GM23338 (cell line): ENCODE measurements around the gene SEPHS1. TPM values are rescaled to one million over a fixed set of nuclear protein-coding genes. Genes with fewer than 3 reads are reported as not detected.

Experiments used
- ATAC-seq: fragments of 200-7000 bp; cut with Tn5 transposase; 3 replicates; pipeline ENCODE4 v1.9.1; 2020
- DNase-seq: peaks from one replicate; pipeline ENCODE4 v3.0.0-alpha.2; 2015; ENCODE audit warnings: low spot score
- H2AFZ ChIP-seq: fragments of 200-600 bp; sonication (generic); 2 replicates; pipeline ENCODE4 v1.8.0; 2016; ENCODE audit warnings: antibody characterized with exemption, mild to moderate bottlenecking, moderate library complexity
- H3F3A ChIP-seq: fragments of 200-600 bp; sonication (generic); replicated peaks from 2 replicates; pipeline ENCODE4 v1.8.0; 2017; ENCODE audit warnings: antibody characterized with exemption, mixed run types, low read depth
- H3K27ac ChIP-seq: fragments of 200-600 bp; sonication (generic); 2 replicates; pipeline ENCODE4 v1.6.1; 2016; ENCODE audit warnings: low read depth
- H3K27me3 ChIP-seq: fragments of 200-600 bp; sonication (generic); 2 replicates; pipeline ENCODE4 v1.8.0; 2016; ENCODE audit warnings: mild to moderate bottlenecking, mixed run types, moderate library complexity; ENCODE audit not compliant: insufficient read depth
- H3K36me3 ChIP-seq: fragments of 200-600 bp; sonication (generic); 2 replicates; pipeline ENCODE4 v1.8.0; 2016; ENCODE audit warnings: mild to moderate bottlenecking; ENCODE audit not compliant: insufficient read depth
- H3K4me1 ChIP-seq: fragments of 200-600 bp; sonication (generic); 2 replicates; pipeline ENCODE4 v1.8.0; 2016; ENCODE audit warnings: mild to moderate bottlenecking, moderate library complexity; ENCODE audit not compliant: insufficient read depth
- H3K4me2 ChIP-seq: fragments of 200-600 bp; sonication (generic); 2 replicates; pipeline ENCODE4 v1.7.1; 2017; ENCODE audit warnings: mixed run types
- H3K4me3 ChIP-seq: fragments of 200-600 bp; sonication (generic); 2 replicates; pipeline ENCODE4 v1.6.1; 2016; ENCODE audit warnings: mixed run types
- H3K79me2 ChIP-seq: fragments of 200-600 bp; sonication (generic); replicated peaks from 2 replicates; pipeline ENCODE4 v1.8.0; 2017; ENCODE audit warnings: mild to moderate bottlenecking; ENCODE audit not compliant: insufficient read depth
- H3K9me2 ChIP-seq: fragments of 200-600 bp; sonication (generic); 2 replicates; pipeline ENCODE4 v1.8.0; 2017; ENCODE audit not compliant: insufficient read depth
- H4K20me1 ChIP-seq: fragments of 200-600 bp; sonication (generic); replicated peaks from 2 replicates; pipeline ENCODE4 v1.8.0; 2017; ENCODE audit warnings: mild to moderate bottlenecking; ENCODE audit not compliant: insufficient read depth
- H3K27ac Mint-ChIP-seq: 2 replicates; pipeline ENCODE4 v1.8.0; 2020; ENCODE audit warnings: inconsistent platforms, mild to moderate bottlenecking, moderate library complexity, mixed read lengths
- H3K27me3 Mint-ChIP-seq: 3 replicates; pipeline ENCODE4 v1.8.0; 2022; ENCODE audit warnings: low read depth, mild to moderate bottlenecking, moderate library complexity, mixed read lengths, inconsistent platforms; ENCODE audit not compliant: insufficient read depth, poor library complexity
- H3K36me3 Mint-ChIP-seq: 3 replicates; pipeline ENCODE4 v1.8.0; 2021; ENCODE audit warnings: low read depth, mild to moderate bottlenecking, inconsistent platforms, moderate library complexity, mixed read lengths
- H3K4me1 Mint-ChIP-seq: 3 replicates; pipeline ENCODE4 v1.8.0; 2020; ENCODE audit warnings: mild to moderate bottlenecking, inconsistent platforms, mixed read lengths
- H3K4me3 Mint-ChIP-seq: 3 replicates; pipeline ENCODE4 v1.8.0; 2021; ENCODE audit warnings: moderate library complexity, mild to moderate bottlenecking, inconsistent platforms, mixed read lengths
- H3K9me3 Mint-ChIP-seq: 3 replicates; pipeline ENCODE4 v1.8.0; 2020; ENCODE audit warnings: moderate library complexity, mild to moderate bottlenecking, inconsistent platforms, mixed read lengths
- CREB1 ChIP-seq: fragments of 250-450 bp; sonication (Bioruptor Pico); IDR thresholded peaks from 2 replicates; pipeline ENCODE4 v1.5.0; 2020; ENCODE audit warnings: low read depth, mild to moderate bottlenecking, moderate library complexity
- EZH2 ChIP-seq: fragments of 200-600 bp; sonication (generic); IDR thresholded peaks from one replicate; pipeline ENCODE4 v1.8.0; 2017; ENCODE audit warnings: antibody characterized with exemption, mild to moderate bottlenecking, low read depth; ENCODE audit not compliant: unreplicated experiment
- EZH2phosphoT487 ChIP-seq: fragments of 200-600 bp; sonication (generic); IDR thresholded peaks from one replicate; pipeline ENCODE4 v1.8.1; 2018; ENCODE audit warnings: antibody characterized with exemption; ENCODE audit not compliant: unreplicated experiment
- JUNB ChIP-seq: IDR thresholded peaks from one replicate; pipeline ENCODE4 v1.6.1; 2016; ENCODE audit warnings: antibody characterized with exemption; ENCODE audit not compliant: unreplicated experiment
- NANOG ChIP-seq: IDR thresholded peaks from 2 replicates; pipeline ENCODE4 v1.6.1; 2016; ENCODE audit warnings: antibody characterized with exemption, borderline replicate concordance
- POLR2AphosphoS5 ChIP-seq: IDR thresholded peaks from 2 replicates; pipeline ENCODE4 v1.6.1; 2016; ENCODE audit warnings: antibody characterized with exemption, low read depth
- STAT1 ChIP-seq: IDR thresholded peaks from one replicate; pipeline ENCODE4 v1.6.1; 2016; ENCODE audit warnings: antibody characterized with exemption; ENCODE audit not compliant: unreplicated experiment
- ZNF114 ChIP-seq: fragments of 250-450 bp; sonication (Bioruptor Pico); IDR thresholded peaks from 2 replicates; pipeline ENCODE4 v1.5.0; 2020; ENCODE audit warnings: mild to moderate bottlenecking, moderate library complexity
- ZNF331 ChIP-seq: fragments of 250-450 bp; sonication (Bioruptor Pico); IDR thresholded peaks from 2 replicates; pipeline ENCODE4 v1.5.0; 2020; ENCODE audit warnings: low read depth, mild to moderate bottlenecking, moderate library complexity
- polyA plus RNA-seq: library from polyadenylated mRNA; unstranded; fragments of >200 nt; fragmentation: Nextera tagmentation; extraction: Ambion mirVana; gene quantifications from 2 replicates; pipeline ENCODE4 v1.2.1, GENCODE V29; 2016
- total RNA-seq: library from RNA; depleted of rRNA; stranded (reverse); fragments of >200 nt; shearing (Covaris generic); gene quantifications from 2 replicates; pipeline ENCODE4 v1.2.3, GENCODE V29; 2014
- TF ChIP-seq, protein P1 (sequence below), 2 experiments: fragments of 200-600 bp in 1 of 2; sonication (generic) in 1 of 2; conservative IDR thresholded peaks; 2 replicates each; pipeline versions ENCODE4 v1.5.1 to v1.6.1; 2016 to 2017; ENCODE audit warnings: antibody characterized with exemption in 2 of 2, low read depth in 2 of 2, mild to moderate bottlenecking in 2 of 2, moderate library complexity in 1 of 2
- TF ChIP-seq, protein P2 (sequence below): IDR thresholded peaks from 2 replicates; pipeline ENCODE4 v1.6.1; 2016; ENCODE audit warnings: antibody characterized with exemption
- TF ChIP-seq, protein P3 (sequence below): fragments of 250-450 bp; sonication (Bioruptor Pico); IDR thresholded peaks from 2 replicates; pipeline ENCODE4 v1.5.0; 2020; ENCODE audit warnings: mild to moderate bottlenecking, moderate library complexity
- TF ChIP-seq, protein P4 (sequence below): IDR thresholded peaks from one replicate; pipeline ENCODE4 v1.6.1; 2018; ENCODE audit warnings: antibody characterized with exemption; ENCODE audit not compliant: unreplicated experiment

Gene SEPHS1
- total and polyA plus RNA-seq, 2 experiments from 2014 or later = 260 to 609 TPM

DNA sequence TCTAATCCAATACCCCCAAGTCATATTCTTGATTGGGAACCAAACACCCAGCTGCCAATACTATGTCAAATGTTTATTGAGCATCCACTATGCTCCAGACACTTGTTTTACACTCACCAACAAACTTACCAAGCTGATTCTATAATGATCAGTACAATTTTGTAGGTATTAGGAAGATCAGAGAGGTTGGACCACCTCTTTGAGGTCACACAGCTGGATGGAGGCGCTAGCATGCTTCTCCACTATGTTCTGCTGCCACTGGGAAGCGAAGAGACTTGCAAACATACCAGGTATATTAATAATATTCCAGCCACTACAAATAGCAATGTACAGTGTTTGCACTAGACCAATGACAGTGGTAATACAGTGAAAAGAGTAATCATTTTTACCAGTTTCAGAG, 25.6 kb upstream of the SEPHS1 start:
- Histone ChIP-seq H3K4me3 (no peak overlapping the region), H2AFZ (no peak overlapping the region), H3K79me2 (no peaks in the 10 kb centered on the region), H3K4me1 (no peaks in the 10 kb centered on the region), H3K27ac (no peak overlapping the region), H3K4me2 (no peak overlapping the region), H4K20me1 (no peaks in the 10 kb centered on the region), H3K27me3 (no peaks in the 10 kb centered on the region), H3K9me2 (no peaks in the 10 kb centered on the region), H3K36me3 (no peaks in the 10 kb centered on the region), H3F3A (0 out of 2 replicates have a peak, but pooled peaks cover 4% of the 10 kb centered on the region)
- DNase-seq = no peak
- H3K9me3 Mint-ChIP-seq = no peaks in the 10 kb centered on the region
- H3K4me3 Mint-ChIP-seq = no peak overlapping the region
- TF ChIP-seq NANOG (no peak), CREB1 (CRISPR knock-in tag) (no peak), EZH2 (no peak), JUNB (no peak), POLR2AphosphoS5 (no peak), ZNF114 (CRISPR knock-in tag) (no peak), EZH2phosphoT487 (no peak), ZNF331 (CRISPR knock-in tag) (no peak), STAT1 (no peak)
- TF ChIP-seq, protein P1, sequence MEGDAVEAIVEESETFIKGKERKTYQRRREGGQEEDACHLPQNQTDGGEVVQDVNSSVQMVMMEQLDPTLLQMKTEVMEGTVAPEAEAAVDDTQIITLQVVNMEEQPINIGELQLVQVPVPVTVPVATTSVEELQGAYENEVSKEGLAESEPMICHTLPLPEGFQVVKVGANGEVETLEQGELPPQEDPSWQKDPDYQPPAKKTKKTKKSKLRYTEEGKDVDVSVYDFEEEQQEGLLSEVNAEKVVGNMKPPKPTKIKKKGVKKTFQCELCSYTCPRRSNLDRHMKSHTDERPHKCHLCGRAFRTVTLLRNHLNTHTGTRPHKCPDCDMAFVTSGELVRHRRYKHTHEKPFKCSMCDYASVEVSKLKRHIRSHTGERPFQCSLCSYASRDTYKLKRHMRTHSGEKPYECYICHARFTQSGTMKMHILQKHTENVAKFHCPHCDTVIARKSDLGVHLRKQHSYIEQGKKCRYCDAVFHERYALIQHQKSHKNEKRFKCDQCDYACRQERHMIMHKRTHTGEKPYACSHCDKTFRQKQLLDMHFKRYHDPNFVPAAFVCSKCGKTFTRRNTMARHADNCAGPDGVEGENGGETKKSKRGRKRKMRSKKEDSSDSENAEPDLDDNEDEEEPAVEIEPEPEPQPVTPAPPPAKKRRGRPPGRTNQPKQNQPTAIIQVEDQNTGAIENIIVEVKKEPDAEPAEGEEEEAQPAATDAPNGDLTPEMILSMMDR (conservative IDR thresholded peaks at IDR 0.05; ENCODE audit: low read depth in 2 of 2) = no peak
- TF ChIP-seq, protein P2, sequence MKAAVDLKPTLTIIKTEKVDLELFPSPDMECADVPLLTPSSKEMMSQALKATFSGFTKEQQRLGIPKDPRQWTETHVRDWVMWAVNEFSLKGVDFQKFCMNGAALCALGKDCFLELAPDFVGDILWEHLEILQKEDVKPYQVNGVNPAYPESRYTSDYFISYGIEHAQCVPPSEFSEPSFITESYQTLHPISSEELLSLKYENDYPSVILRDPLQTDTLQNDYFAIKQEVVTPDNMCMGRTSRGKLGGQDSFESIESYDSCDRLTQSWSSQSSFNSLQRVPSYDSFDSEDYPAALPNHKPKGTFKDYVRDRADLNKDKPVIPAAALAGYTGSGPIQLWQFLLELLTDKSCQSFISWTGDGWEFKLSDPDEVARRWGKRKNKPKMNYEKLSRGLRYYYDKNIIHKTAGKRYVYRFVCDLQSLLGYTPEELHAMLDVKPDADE = no peak
- TF ChIP-seq, protein P3, sequence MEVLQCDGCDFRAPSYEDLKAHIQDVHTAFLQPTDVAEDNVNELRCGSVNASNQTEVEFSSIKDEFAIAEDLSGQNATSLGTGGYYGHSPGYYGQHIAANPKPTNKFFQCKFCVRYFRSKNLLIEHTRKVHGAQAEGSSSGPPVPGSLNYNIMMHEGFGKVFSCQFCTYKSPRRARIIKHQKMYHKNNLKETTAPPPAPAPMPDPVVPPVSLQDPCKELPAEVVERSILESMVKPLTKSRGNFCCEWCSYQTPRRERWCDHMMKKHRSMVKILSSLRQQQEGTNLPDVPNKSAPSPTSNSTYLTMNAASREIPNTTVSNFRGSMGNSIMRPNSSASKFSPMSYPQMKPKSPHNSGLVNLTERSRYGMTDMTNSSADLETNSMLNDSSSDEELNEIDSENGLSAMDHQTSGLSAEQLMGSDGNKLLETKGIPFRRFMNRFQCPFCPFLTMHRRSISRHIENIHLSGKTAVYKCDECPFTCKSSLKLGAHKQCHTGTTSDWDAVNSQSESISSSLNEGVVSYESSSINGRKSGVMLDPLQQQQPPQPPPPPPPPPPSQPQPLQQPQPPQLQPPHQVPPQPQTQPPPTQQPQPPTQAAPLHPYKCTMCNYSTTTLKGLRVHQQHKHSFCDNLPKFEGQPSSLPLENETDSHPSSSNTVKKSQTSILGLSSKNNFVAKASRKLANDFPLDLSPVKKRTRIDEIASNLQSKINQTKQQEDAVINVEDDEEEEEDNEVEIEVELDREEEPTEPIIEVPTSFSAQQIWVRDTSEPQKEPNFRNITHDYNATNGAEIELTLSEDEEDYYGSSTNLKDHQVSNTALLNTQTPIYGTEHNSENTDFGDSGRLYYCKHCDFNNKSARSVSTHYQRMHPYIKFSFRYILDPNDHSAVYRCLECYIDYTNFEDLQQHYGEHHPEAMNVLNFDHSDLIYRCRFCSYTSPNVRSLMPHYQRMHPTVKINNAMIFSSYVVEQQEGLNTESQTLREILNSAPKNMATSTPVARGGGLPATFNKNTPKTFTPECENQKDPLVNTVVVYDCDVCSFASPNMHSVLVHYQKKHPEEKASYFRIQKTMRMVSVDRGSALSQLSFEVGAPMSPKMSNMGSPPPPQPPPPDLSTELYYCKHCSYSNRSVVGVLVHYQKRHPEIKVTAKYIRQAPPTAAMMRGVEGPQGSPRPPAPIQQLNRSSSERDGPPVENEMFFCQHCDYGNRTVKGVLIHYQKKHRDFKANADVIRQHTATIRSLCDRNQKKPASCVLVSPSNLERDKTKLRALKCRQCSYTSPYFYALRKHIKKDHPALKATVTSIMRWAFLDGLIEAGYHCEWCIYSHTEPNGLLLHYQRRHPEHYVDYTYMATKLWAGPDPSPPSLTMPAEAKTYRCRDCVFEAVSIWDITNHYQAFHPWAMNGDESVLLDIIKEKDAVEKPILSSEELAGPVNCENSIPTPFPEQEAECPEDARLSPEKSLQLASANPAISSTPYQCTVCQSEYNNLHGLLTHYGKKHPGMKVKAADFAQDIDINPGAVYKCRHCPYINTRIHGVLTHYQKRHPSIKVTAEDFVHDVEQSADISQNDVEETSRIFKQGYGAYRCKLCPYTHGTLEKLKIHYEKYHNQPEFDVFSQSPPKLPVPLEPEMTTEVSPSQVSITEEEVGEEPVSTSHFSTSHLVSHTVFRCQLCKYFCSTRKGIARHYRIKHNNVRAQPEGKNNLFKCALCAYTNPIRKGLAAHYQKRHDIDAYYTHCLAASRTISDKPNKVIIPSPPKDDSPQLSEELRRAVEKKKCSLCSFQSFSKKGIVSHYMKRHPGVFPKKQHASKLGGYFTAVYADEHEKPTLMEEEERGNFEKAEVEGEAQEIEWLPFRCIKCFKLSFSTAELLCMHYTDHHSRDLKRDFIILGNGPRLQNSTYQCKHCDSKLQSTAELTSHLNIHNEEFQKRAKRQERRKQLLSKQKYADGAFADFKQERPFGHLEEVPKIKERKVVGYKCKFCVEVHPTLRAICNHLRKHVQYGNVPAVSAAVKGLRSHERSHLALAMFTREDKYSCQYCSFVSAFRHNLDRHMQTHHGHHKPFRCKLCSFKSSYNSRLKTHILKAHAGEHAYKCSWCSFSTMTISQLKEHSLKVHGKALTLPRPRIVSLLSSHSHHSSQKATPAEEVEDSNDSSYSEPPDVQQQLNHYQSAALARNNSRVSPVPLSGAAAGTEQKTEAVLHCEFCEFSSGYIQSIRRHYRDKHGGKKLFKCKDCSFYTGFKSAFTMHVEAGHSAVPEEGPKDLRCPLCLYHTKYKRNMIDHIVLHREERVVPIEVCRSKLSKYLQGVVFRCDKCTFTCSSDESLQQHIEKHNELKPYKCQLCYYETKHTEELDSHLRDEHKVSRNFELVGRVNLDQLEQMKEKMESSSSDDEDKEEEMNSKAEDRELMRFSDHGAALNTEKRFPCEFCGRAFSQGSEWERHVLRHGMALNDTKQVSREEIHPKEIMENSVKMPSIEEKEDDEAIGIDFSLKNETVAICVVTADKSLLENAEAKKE (CRISPR knock-in tag) = no peak
- TF ChIP-seq, protein P4, sequence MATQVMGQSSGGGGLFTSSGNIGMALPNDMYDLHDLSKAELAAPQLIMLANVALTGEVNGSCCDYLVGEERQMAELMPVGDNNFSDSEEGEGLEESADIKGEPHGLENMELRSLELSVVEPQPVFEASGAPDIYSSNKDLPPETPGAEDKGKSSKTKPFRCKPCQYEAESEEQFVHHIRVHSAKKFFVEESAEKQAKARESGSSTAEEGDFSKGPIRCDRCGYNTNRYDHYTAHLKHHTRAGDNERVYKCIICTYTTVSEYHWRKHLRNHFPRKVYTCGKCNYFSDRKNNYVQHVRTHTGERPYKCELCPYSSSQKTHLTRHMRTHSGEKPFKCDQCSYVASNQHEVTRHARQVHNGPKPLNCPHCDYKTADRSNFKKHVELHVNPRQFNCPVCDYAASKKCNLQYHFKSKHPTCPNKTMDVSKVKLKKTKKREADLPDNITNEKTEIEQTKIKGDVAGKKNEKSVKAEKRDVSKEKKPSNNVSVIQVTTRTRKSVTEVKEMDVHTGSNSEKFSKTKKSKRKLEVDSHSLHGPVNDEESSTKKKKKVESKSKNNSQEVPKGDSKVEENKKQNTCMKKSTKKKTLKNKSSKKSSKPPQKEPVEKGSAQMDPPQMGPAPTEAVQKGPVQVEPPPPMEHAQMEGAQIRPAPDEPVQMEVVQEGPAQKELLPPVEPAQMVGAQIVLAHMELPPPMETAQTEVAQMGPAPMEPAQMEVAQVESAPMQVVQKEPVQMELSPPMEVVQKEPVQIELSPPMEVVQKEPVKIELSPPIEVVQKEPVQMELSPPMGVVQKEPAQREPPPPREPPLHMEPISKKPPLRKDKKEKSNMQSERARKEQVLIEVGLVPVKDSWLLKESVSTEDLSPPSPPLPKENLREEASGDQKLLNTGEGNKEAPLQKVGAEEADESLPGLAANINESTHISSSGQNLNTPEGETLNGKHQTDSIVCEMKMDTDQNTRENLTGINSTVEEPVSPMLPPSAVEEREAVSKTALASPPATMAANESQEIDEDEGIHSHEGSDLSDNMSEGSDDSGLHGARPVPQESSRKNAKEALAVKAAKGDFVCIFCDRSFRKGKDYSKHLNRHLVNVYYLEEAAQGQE = no peak
- H3K4me1 Mint-ChIP-seq = peaks cover 2% of the 10 kb centered on the region; the same call in 1 of the 3 replicates
- no peaks in the 10 kb centered on the region for H3K36me3 Mint-ChIP-seq
- no peaks in the 10 kb centered on the region for H3K27me3 Mint-ChIP-seq
- no peak overlapping the region for H3K27ac Mint-ChIP-seq
- ATAC-seq = no peak
